HCT116 (cell line): ENCODE results near the gene OR6B2. TPM values are rescaled to one million over a fixed set of nuclear protein-coding genes. Genes with fewer than 3 reads are reported as not detected.

Experiments
- total RNA-seq: library from RNA; stranded (reverse); gene quantifications from one replicate; pipeline ENCODE4 v1.2.1, GENCODE V29; 2021; ENCODE audit not compliant: unreplicated experiment

The OR6B2 gene
- total RNA-seq, 1 experiment from 2014 or later = not detected

Other genes starting within 250 kb of the OR6B2 start
- gene NDUFA10, start 5.1 kb downstream of the OR6B2 start, total RNA-seq = 155 TPM
- gene OR6B3, start 23.1 kb upstream of the OR6B2 start, total RNA-seq = not detected
- 111 TPM for gene COPS9, start 105.9 kb upstream of the OR6B2 start, total RNA-seq
- not detected for gene OTOS, start 110.2 kb upstream of the OR6B2 start, total RNA-seq